Fibroblast of lung (primary cell): Measurements from ENCODE around the gene NCKIPSD. TPM values are rescaled to one million over a fixed set of nuclear protein-coding genes. Genes with fewer than 3 reads are reported as not detected.

ENCODE experiments used
- DNase-seq, 2 donors: peaks; one replicate each; pipeline versions ENCODE4 v3.0.0 to v3.0.0-alpha.2; 2010; ENCODE audit warnings: low read depth in 2 of 2
- H2AFZ ChIP-seq: 2 replicates; pipeline ENCODE4 v1.5.1; 2012; ENCODE audit warnings: low read length, control low read depth, inconsistent platforms
- H3K27ac ChIP-seq: 2 replicates; pipeline ENCODE4 v1.5.1; 2011; ENCODE audit warnings: low read length, control low read depth; ENCODE audit not compliant: insufficient read depth
- H3K27me3 ChIP-seq: 2 replicates; pipeline ENCODE4 v1.5.1; 2011; ENCODE audit warnings: mild to moderate bottlenecking, low read length; ENCODE audit not compliant: control insufficient read depth, insufficient read depth
- H3K36me3 ChIP-seq: 2 replicates; pipeline ENCODE4 v1.5.1; 2011; ENCODE audit warnings: low read length; ENCODE audit not compliant: control insufficient read depth, insufficient read depth
- H3K4me1 ChIP-seq: 2 replicates; pipeline ENCODE4 v1.5.1; 2011; ENCODE audit warnings: low read length; ENCODE audit not compliant: control insufficient read depth, insufficient read depth; ENCODE audit errors: extremely low read depth
- H3K4me2 ChIP-seq: 2 replicates; pipeline ENCODE4 v1.5.1; 2011; ENCODE audit warnings: low read length, control low read depth; ENCODE audit not compliant: insufficient read depth; ENCODE audit errors: extremely low read depth
- H3K4me3 ChIP-seq, 4 experiments: fragments of 200-600 bp in 1 of 4; sonication (generic) in 1 of 4; replicated peaks in 1 of 4; 2 replicates each; pipeline ENCODE4 v1.5.1; 2011 to 2016; ENCODE audit warnings: low read length in 4 of 4, low read depth in 3 of 4, mild to moderate bottlenecking in 3 of 4, control low read depth in 2 of 4, inconsistent platforms in 1 of 4, mixed read lengths in 1 of 4; ENCODE audit not compliant: insufficient read depth in 1 of 4; ENCODE audit errors: control extremely low read depth in 1 of 4
- H3K79me2 ChIP-seq: 2 replicates; pipeline ENCODE4 v1.5.1; 2012; ENCODE audit warnings: mild to moderate bottlenecking, low read length, inconsistent platforms; ENCODE audit not compliant: control insufficient read depth, insufficient read depth
- H3K9ac ChIP-seq: 2 replicates; pipeline ENCODE4 v1.5.1; 2011; ENCODE audit warnings: mild to moderate bottlenecking, low read length, control low read depth; ENCODE audit not compliant: insufficient read depth
- H3K9me3 ChIP-seq: 2 replicates; pipeline ENCODE4 v1.5.1; 2012; ENCODE audit warnings: low read depth, low read length; ENCODE audit not compliant: control insufficient read depth, insufficient read depth
- H4K20me1 ChIP-seq: 2 replicates; pipeline ENCODE4 v1.5.1; 2011; ENCODE audit warnings: low read length; ENCODE audit not compliant: control insufficient read depth, insufficient read depth; ENCODE audit errors: extremely low read depth
- CTCF ChIP-seq, 2 donors: IDR thresholded peaks in 1 of 2; conservative IDR thresholded peaks in 1 of 2; 1 replicate in 1 of 2; 2 replicates in 1 of 2; pipeline ENCODE4 v1.5.1; 2011 to 2012; ENCODE audit warnings: low read length in 2 of 2, control low read depth in 1 of 2, inconsistent platforms in 1 of 2, low read depth in 1 of 2, mild to moderate bottlenecking in 1 of 2
- EZH2 ChIP-seq: IDR thresholded peaks from 2 replicates; pipeline ENCODE4 v1.5.1; 2012; ENCODE audit warnings: low read length, control low read depth, mild to moderate bottlenecking; ENCODE audit errors: missing control alignments
- polyA plus RNA-seq, 2 donors: library from polyadenylated mRNA; depleted of rRNA in 1 of 2; stranded (reverse) in 1 of 2; unstranded in 1 of 2; fragments of >200 nt; gene quantifications; 2 replicates each; pipeline ENCODE4 v1.2.1, GENCODE V29; 2011 to 2012; ENCODE audit warnings: missing spikeins in 1 of 2
- total RNA-seq: library from RNA; depleted of rRNA; stranded (reverse); fragments of >200 nt; gene quantifications from 2 replicates; pipeline ENCODE4 v1.2.1, GENCODE V29; 2014

Gene NCKIPSD
- total and polyA plus RNA-seq, 2 donors (not counting 1 experiment from before 2014, with no cell fraction given): 14.6 to 23.3 TPM

- H3K4me1 ChIP-seq: peaks cover 17% of the 10 kb centered on the region
- H3K27ac ChIP-seq: no peak overlapping the region
- H3K4me3 ChIP-seq: no peak overlapping the region
- H3K27me3 ChIP-seq: no peaks in the 10 kb centered on the region
- H3K4me2 ChIP-seq: no peak overlapping the region
- TF ChIP-seq EZH2: no peak
- no peak for DNase-seq
- H3K36me3 ChIP-seq: peaks cover 34% of the 10 kb centered on the region
- H3K9ac ChIP-seq: no peak overlapping the region
- no peaks in the 10 kb centered on the region for H3K9me3 ChIP-seq
- no peaks in the 10 kb centered on the region for H4K20me1 ChIP-seq
- H2AFZ ChIP-seq: no peak overlapping the region
- H3K79me2 ChIP-seq: peaks cover 6% of the 10 kb centered on the region
Observed at GRCh38 chr3:48679411-48680391, 6.0 kb downstream of the NCKIPSD start.

- Histone ChIP-seq H4K20me1 (no peaks in the 10 kb centered on the region), H3K9ac (no peak overlapping the region), H3K9me3 (no peaks in the 10 kb centered on the region), H3K4me1 (peaks cover 12% of the 10 kb centered on the region), H3K4me3 (no peak overlapping the region), H2AFZ (no peak overlapping the region), H3K4me2 (no peak overlapping the region), H3K36me3 (peaks cover 36% of the 10 kb centered on the region), H3K27ac (no peak overlapping the region), H3K27me3 (no peaks in the 10 kb centered on the region), H3K79me2 (peaks cover 2% of the 10 kb centered on the region)
- no peak for TF ChIP-seq EZH2
- TF ChIP-seq CTCF (conservative IDR thresholded peaks at IDR 0.05 in 1 of 2, IDR thresholded peaks at IDR 0.05 in 1 of 2; ENCODE audit: low read depth in 1 of 2, low read length in 2 of 2): no peak
- no peak for DNase-seq
Observed at GRCh38 chr3:48678566-48679380, 6.9 kb downstream of the NCKIPSD start.

DNA sequence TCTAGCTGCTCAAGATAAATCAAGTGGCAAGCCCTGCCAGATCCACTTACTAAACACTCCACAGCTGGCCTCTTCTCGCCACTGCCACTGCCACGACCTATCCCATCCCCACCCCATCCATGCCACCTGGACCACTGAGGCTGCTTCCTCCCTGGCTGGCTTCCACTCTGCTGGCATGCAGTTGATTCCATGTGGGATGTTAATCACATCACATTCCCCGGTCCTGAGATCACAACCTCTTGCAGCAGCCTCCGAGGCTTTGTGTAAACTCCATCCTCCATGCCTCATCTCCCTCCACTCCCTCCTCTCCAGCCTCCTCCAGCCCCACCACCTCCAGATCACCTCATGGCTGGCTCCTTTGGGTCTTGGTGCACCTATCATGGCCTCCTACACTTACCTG lies 7.7 kb downstream of the NCKIPSD start:
- Histone ChIP-seq H3K27ac (no peak overlapping the region), H3K9me3 (no peaks in the 10 kb centered on the region)

More for the DNA sequence above, 7.7 kb downstream of the NCKIPSD start:
- Histone ChIP-seq H3K36me3 (peaks cover 36% of the 10 kb centered on the region), H3K27me3 (no peaks in the 10 kb centered on the region), H3K4me2 (no peak overlapping the region), H3K79me2 (no peaks in the 10 kb centered on the region), H2AFZ (no peak overlapping the region), H3K9ac (no peak overlapping the region), H3K4me3 (no peak overlapping the region), H3K4me1 (peaks cover 7% of the 10 kb centered on the region), H4K20me1 (no peaks in the 10 kb centered on the region)
- DNase-seq: peak; percentile 47 to 51
- TF ChIP-seq CTCF (conservative IDR thresholded peaks at IDR 0.05 in 1 of 2, IDR thresholded peaks at IDR 0.05 in 1 of 2; ENCODE audit: low read depth in 1 of 2, low read length in 2 of 2): no peak
- TF ChIP-seq EZH2: no peak
